Measurements from ENCODE around the gene TNFRSF25. TPM values are rescaled to one million over a fixed set of nuclear protein-coding genes. Genes with fewer than 3 reads are reported as not detected.

TNFRSF25 gene
- total and polyA plus RNA-seq, 8 donors, result 0.98 to 26.7 (median 2.6) TPM

GRCh38 chr1:6417961-6418667 is 47.9 kb downstream of the TNFRSF25 start:
- no peak for ATAC-seq
- no peak for FAIRE-seq
- peaks cover 0 to 17% (median 11%) of the 10 kb centered on the region in 3 donors for H3K4me1 ChIP-seq
- 50 to 54% methylated on average over 8 of the region's 8 CpGs for WGBS, 2 donors
- intact Hi-C loops (cut with DNase I), result no loop called here
- DNase-seq, result peak in 1 of 6 donors; percentile 69
- no peak overlapping the region for H3K4me3 ChIP-seq
- no peaks in the 10 kb centered on the region for H3K9me3 ChIP-seq
- H3K27me3 ChIP-seq, result peaks cover 0 to 36% (median 9%) of the 10 kb centered on the region in 4 donors
- H3K36me3 ChIP-seq, result no peaks in the 10 kb centered on the region
- no peak for TF ChIP-seq CTCF (IDR thresholded peaks at IDR 0.05)
- H3K27ac ChIP-seq, result no peak overlapping the region

GRCh38 chr1:6416906-6417305 is 49.1 kb downstream of the TNFRSF25 start:
- TF ChIP-seq CTCF (IDR thresholded peaks at IDR 0.05), result no peak
- no peaks in the 10 kb centered on the region for H3K36me3 ChIP-seq
- no peaks in the 10 kb centered on the region for H3K9me3 ChIP-seq
- H3K4me3 ChIP-seq, result no peak overlapping the region
- peaks cover 0 to 36% (median 9%) of the 10 kb centered on the region in 4 donors for H3K27me3 ChIP-seq
- intact Hi-C loops (cut with DNase I), result no loop called here
- peaks cover 0 to 17% (median 11%) of the 10 kb centered on the region in 3 donors for H3K4me1 ChIP-seq
- no peak overlapping the region for H3K27ac ChIP-seq
- WGBS, 2 donors, result 72 to 78% methylated on average over 5 of the region's 5 CpGs
- DNase-seq, result no peak
- no peak for FAIRE-seq
- ATAC-seq, result no peak

GRCh38 chr1:6416295-6416656 is 49.7 kb downstream of the TNFRSF25 start:
- intact Hi-C loops (cut with DNase I), result no loop called here
- Histone ChIP-seq H3K9me3 (no peaks in the 10 kb centered on the region), H3K4me3 (no peak overlapping the region), H3K27me3 (peaks cover 0 to 36% (median 9%) of the 10 kb centered on the region in 4 donors), H3K27ac (no peak overlapping the region), H3K4me1 (peaks cover 0 to 17% (median 11%) of the 10 kb centered on the region in 3 donors), H3K36me3 (no peaks in the 10 kb centered on the region)
- WGBS, 2 donors, result 79 to 84% methylated on average over 8 of the region's 8 CpGs
- no peak for TF ChIP-seq CTCF (IDR thresholded peaks at IDR 0.05)
- DNase-seq (no peak), FAIRE-seq (no peak), ATAC-seq (no peak)

- no peak for TF ChIP-seq CTCF (IDR thresholded peaks at IDR 0.05)
- no peaks in the 10 kb centered on the region for H3K36me3 ChIP-seq
- no peaks in the 10 kb centered on the region for H3K9me3 ChIP-seq
- peaks cover 0 to 16% (median 11%) of the 10 kb centered on the region in 3 donors for H3K4me1 ChIP-seq
- intact Hi-C loops (cut with DNase I), result no loop called here
- no peak overlapping the region for H3K27ac ChIP-seq
- H3K27me3 ChIP-seq, result peaks cover 0 to 32% (median 9%) of the 10 kb centered on the region in 4 donors
- no peak for FAIRE-seq
- 36 to 43% methylated on average over 17 of the region's 17 CpGs for WGBS, 2 donors
- ATAC-seq, result peak in 2 of 4 donors; percentile 15 to 27
- no peak overlapping the region for H3K4me3 ChIP-seq
- DNase-seq, result no peak
Observed at GRCh38 chr1:6414881-6415626, 50.9 kb downstream of the TNFRSF25 start.

Measured in pancreas (tissue), 10 donors.